NCI-H524 treated with DMSO at 0.1 percent for 48 hours (cell line): Measurements from ENCODE around the gene TFIP11.

Source experiments
- DNase-seq: peaks from one replicate; lab custom pipeline; 2025; lab: John Stamatoyannopoulos, UW

Gene TFIP11

DNA sequence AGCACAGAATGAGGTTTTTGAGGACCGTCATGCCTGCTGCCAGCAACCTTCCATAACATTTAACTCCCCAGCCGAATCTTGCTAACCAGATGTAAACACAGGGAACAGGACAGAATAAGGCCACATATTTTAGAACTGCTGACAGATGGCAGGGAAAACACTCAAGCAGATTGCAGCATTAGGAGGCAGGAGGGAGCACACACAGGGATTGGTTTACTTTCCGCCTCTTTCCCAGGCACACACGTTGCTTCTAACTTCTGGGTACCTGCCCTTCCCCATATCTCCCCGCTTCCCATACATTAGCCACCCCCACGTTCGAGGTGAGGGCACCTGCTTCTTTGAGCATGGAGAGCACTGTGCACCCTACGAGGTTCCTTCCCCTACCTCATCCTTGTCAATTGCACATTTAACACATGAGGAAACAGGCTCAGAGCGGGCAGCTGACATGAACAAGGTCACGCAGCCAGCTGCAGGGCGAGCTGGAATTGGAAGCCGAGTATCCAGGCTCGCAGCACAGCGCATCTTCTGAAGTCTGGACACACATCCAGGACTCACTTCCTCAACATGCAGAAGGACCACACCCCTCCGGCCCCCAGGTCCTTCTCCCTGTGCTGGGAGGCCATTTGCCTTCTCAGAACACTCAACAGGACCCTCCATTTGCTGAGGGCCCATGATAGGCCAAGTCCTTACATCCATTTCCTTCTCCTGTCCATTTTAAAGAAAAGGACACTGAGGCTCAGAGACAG is 64.5 kb downstream of the TFIP11 start:
- peak; percentile 94 for DNase-seq

DNA sequence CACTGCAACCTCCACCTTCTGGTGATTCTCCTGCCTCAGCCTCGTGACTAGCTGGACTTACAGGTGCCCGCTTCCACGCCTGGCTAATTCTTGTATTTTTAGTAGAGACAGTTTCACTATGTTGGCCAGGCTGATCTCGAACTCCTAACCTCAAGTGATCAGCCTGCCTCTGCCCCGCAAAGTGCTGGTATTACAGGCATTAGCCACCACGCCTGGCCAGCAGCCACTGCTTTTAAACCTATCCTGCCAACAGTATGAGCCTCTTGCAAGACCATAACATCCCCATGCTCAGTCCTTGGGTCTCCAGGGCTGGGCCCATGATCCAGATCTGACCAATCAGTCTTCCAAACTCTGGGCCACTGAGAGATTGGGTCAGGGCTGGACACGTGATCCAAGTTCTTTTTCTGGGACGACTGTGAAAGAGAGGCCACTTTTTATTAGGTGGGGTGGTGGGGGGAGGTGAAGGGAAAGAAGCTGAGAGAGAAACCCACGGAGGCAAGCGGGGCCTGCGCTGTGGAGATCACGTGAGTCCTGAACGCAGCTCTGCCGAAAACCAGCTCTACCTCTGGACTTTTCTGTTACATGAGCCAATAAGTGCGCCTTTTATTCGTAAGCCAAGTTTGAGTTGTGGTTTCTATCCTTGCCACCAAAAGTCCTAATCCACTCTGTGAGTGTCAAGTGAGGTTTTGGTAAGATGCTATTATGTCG is 65.3 kb downstream of the TFIP11 start:
- no peak for DNase-seq

- no peak for DNase-seq
Measured at GRCh38 chr22:26445577-26446275, 66.5 kb downstream of the TFIP11 start.

DNA sequence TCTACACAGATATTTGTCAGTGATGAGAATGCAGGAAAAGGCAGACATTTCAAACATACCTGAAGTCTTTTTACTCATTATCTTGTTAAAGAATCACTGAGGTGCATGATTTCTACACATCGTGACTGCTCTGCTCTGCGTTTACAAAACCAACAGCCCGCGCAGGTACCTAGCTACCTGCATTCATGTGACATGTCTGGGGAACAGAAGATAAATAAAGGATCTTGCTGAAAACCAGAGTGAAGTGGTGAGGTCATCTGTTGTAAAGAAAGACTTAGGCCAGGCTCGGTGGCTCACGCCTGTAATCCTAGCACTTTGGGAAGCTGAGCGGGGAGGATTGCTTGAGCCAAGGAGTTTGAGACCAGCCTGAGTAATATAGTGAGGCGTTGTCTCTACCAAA is 67.5 kb downstream of the TFIP11 start:
- no peak for DNase-seq

GRCh38 chr22:26443901-26444690 is 68.2 kb downstream of the TFIP11 start:
- DNase-seq, result no peak

- DNase-seq, result no peak
Measured at GRCh38 chr22:26442086-26442756, 70.1 kb downstream of the TFIP11 start.
